Liver (tissue), 3 donors: ENCODE results near the gene TNFRSF21.

ENCODE experiments used
- EGR1 ChIP-seq, 2 donors: IDR thresholded peaks; 2 replicates each; pipeline ENCODE4 v1.6.1; 2016 to 2018; ENCODE audit warnings: antibody characterized with exemption in 2 of 2, low read depth in 2 of 2
- SP1 ChIP-seq: IDR thresholded peaks from 2 replicates; pipeline ENCODE4 v1.6.1; 2018; ENCODE audit warnings: antibody characterized with exemption, mild to moderate bottlenecking
- TAF1 ChIP-seq: conservative IDR thresholded peaks from 2 replicates; pipeline ENCODE4 v1.6.1; 2016; ENCODE audit warnings: antibody characterized with exemption, mild to moderate bottlenecking
- TF ChIP-seq, protein P1 (sequence below): IDR thresholded peaks from 2 replicates; pipeline ENCODE4 v1.6.1; 2016; ENCODE audit warnings: antibody characterized with exemption, mild to moderate bottlenecking
- TF ChIP-seq, protein P2 (sequence below): fragments of 150-350 bp; IDR thresholded peaks from 2 replicates; pipeline ENCODE4 v1.5.1; 2017; ENCODE audit warnings: improper control_type of control experiment, low read depth, low read length; ENCODE audit not compliant: missing input control
- TF ChIP-seq, protein P3 (sequence below): IDR thresholded peaks from 2 replicates; pipeline ENCODE4 v1.6.1; 2016; ENCODE audit warnings: antibody characterized with exemption
- donor health status: healthy.
- donor health status: healthy.

DNA sequence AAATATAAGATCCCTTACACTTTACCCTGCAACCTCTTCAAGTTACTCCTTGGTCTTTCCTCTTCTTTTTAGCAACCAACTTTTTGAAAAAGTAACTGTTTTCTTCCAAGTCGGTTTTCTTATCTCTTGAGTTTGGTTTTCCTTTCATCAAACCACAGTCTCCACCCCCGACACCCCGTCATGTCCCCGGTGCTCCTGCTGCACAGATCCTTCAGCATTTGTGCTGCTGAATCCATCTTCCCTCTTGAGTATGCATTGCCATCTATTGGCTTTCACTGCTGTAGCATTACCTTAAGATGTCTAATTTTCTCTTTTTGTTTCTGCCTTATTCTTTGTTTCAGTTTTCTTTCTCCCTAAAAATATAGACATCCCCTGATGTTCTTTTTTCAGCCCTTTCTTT is 11.9 kb upstream of the TNFRSF21 start:
- TF ChIP-seq EGR1 (IDR thresholded peaks at IDR 0.05; ENCODE audit: low read depth in 2 of 2): no peak
- TF ChIP-seq TAF1: no peak
- TF ChIP-seq, protein P1, sequence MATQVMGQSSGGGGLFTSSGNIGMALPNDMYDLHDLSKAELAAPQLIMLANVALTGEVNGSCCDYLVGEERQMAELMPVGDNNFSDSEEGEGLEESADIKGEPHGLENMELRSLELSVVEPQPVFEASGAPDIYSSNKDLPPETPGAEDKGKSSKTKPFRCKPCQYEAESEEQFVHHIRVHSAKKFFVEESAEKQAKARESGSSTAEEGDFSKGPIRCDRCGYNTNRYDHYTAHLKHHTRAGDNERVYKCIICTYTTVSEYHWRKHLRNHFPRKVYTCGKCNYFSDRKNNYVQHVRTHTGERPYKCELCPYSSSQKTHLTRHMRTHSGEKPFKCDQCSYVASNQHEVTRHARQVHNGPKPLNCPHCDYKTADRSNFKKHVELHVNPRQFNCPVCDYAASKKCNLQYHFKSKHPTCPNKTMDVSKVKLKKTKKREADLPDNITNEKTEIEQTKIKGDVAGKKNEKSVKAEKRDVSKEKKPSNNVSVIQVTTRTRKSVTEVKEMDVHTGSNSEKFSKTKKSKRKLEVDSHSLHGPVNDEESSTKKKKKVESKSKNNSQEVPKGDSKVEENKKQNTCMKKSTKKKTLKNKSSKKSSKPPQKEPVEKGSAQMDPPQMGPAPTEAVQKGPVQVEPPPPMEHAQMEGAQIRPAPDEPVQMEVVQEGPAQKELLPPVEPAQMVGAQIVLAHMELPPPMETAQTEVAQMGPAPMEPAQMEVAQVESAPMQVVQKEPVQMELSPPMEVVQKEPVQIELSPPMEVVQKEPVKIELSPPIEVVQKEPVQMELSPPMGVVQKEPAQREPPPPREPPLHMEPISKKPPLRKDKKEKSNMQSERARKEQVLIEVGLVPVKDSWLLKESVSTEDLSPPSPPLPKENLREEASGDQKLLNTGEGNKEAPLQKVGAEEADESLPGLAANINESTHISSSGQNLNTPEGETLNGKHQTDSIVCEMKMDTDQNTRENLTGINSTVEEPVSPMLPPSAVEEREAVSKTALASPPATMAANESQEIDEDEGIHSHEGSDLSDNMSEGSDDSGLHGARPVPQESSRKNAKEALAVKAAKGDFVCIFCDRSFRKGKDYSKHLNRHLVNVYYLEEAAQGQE: no peak
- no peak for TF ChIP-seq SP1
- TF ChIP-seq, protein P2, sequence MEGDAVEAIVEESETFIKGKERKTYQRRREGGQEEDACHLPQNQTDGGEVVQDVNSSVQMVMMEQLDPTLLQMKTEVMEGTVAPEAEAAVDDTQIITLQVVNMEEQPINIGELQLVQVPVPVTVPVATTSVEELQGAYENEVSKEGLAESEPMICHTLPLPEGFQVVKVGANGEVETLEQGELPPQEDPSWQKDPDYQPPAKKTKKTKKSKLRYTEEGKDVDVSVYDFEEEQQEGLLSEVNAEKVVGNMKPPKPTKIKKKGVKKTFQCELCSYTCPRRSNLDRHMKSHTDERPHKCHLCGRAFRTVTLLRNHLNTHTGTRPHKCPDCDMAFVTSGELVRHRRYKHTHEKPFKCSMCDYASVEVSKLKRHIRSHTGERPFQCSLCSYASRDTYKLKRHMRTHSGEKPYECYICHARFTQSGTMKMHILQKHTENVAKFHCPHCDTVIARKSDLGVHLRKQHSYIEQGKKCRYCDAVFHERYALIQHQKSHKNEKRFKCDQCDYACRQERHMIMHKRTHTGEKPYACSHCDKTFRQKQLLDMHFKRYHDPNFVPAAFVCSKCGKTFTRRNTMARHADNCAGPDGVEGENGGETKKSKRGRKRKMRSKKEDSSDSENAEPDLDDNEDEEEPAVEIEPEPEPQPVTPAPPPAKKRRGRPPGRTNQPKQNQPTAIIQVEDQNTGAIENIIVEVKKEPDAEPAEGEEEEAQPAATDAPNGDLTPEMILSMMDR: no peak
- TF ChIP-seq, protein P3, sequence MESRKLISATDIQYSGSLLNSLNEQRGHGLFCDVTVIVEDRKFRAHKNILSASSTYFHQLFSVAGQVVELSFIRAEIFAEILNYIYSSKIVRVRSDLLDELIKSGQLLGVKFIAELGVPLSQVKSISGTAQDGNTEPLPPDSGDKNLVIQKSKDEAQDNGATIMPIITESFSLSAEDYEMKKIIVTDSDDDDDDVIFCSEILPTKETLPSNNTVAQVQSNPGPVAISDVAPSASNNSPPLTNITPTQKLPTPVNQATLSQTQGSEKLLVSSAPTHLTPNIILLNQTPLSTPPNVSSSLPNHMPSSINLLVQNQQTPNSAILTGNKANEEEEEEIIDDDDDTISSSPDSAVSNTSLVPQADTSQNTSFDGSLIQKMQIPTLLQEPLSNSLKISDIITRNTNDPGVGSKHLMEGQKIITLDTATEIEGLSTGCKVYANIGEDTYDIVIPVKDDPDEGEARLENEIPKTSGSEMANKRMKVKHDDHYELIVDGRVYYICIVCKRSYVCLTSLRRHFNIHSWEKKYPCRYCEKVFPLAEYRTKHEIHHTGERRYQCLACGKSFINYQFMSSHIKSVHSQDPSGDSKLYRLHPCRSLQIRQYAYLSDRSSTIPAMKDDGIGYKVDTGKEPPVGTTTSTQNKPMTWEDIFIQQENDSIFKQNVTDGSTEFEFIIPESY: no peak
